ENCODE measurements around the gene NDUFS7.

The NDUFS7 gene

GRCh38 chr19:1383312-1384084 lies at the start of gene NDUFS7:
TSS of gene NDUFS7 (plus strand) at chr19:1383907. CDS start at chr19:1383927, 20 bp downstream.
- DNase-seq = peak; percentile 93

DNA sequence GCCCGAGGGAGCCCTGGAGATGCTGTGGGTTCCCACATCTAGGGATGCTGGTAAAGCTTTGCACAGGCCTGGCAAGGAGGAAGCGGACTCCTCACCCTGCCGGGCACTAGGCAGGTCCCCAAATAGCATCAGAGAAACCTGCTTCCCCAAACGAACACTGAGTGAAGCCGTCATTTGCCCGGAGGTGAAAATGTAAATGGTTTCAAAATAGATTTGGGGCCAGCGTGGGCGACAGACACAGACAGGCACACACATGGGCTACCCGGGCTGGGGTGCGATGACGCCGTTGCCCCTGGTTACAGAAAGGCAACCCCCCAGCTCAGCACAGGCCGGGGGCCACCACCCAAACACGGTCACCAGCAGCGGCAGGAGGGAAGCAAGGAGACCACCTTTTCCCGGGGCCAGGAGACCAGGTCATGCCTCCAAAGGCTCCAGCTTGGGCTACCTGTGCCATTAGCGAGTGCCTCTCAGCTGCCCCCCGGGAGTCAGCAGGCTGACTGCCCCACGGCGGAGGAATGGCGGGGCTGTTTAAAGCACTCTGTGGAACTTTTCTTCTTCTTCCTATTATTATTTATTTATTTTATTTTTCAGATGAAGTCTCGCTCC lies 47.5 kb upstream of the NDUFS7 start:
- no peak for DNase-seq

DNA sequence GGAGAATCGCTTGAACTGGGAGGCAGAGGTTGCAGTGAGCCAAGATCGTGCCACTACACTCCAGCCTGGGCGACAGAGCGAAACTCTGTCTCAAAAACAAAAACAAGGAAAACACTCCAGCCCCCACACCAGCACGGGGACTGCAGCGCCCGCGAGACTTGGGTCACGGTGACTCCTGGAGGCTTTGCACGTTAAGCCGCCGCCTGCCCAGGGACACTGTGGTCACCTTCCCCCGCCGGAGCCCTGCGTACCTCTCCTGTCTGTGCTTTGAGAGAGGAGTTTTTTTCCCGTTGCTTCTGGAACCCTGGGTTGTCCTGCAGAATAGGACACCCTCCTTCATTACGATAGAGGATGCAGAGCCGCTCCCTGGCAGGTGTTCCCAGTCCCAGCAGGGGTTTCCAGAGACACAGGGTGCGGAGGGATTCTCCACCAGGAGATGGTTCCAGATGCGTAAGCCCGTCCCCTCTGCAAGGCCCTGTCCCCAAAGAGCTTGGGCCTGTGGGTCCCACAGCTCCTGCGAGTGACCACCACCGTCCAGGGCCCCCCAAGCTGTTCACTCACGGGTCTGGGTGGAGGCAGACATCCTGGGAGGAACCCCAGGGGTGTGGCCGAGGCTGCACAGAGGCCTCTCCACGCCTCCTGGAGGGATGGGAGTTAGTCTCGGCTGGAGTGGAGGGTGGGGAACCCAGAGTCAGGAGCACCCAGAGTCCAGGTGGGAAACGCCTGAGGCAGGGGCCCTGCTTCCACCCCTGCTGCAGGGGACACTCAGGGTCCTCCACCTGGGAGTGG lies 42.8 kb upstream of the NDUFS7 start:
- no peak for DNase-seq

DNA sequence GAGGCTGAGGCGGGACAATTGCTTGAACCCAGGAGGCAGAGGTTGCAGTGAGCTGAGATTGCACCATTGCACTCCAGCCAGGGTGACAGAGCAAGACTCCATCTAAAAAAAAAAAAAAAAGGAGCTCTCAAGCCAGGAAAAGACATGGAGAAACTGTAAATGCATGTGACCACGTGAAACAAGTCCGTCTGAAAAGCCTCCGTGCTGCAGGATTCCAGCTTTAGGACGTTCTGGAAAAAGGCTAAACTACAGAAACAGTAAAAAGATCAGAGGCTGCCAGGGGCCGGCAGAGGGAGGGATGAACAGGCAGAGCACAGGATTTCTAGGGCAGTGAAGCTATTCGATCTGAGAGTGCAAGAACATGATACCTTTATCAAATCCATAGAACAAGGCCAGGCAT lies 40.7 kb upstream of the NDUFS7 start:
- DNase-seq = no peak

GRCh38 chr19:1349211-1349610 lies 34.5 kb upstream of the NDUFS7 start:
- DNase-seq = no peak

GRCh38 chr19:1350867-1351266 lies 32.8 kb upstream of the NDUFS7 start:
- no peak for DNase-seq

DNA sequence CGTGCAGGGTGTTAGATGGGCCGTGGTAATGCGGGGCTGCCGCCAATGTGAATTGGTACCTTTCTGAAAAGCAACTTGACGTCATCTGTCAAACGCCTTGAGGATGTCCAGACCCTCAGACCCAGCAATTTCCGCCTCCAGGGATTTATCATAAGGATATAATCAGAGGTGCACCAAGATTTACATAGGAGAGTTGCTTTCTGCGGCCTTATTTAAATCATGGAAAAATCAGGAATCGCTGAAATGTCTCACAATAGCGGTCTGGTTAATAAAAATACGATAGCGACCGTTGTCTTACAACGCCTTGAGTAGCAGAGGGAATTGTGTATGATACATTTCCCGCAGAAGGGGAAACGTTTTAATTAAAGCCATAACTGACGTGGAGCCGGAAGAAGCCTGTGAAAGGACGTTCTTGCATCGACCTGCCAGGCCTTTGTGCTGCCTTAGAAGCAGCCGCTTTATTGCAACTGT lies 32.3 kb upstream of the NDUFS7 start:
- no peak for DNase-seq

DNA sequence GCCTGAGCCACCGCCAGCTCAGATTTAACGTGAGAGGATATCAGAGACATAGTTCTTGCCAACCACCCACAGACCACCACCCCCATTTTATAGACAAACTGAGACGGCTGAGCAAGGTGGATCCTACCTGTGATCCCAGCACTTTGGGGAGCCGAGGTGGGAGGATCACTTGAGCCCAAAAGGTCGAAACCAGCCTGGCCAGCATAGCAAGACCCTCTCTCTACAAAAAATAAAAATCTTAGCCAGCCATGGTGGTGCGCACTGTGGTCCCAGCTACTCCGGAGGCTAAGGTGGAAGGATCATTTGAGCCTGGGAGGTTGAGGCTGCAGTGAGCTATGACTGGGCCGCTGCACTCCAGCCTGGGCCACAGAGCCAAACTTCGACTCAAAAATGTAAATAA lies 30.6 kb upstream of the NDUFS7 start:
- no peak for DNase-seq

GRCh38 chr19:1354970-1355567 lies 28.6 kb upstream of the NDUFS7 start:
- no peak for DNase-seq

DNA sequence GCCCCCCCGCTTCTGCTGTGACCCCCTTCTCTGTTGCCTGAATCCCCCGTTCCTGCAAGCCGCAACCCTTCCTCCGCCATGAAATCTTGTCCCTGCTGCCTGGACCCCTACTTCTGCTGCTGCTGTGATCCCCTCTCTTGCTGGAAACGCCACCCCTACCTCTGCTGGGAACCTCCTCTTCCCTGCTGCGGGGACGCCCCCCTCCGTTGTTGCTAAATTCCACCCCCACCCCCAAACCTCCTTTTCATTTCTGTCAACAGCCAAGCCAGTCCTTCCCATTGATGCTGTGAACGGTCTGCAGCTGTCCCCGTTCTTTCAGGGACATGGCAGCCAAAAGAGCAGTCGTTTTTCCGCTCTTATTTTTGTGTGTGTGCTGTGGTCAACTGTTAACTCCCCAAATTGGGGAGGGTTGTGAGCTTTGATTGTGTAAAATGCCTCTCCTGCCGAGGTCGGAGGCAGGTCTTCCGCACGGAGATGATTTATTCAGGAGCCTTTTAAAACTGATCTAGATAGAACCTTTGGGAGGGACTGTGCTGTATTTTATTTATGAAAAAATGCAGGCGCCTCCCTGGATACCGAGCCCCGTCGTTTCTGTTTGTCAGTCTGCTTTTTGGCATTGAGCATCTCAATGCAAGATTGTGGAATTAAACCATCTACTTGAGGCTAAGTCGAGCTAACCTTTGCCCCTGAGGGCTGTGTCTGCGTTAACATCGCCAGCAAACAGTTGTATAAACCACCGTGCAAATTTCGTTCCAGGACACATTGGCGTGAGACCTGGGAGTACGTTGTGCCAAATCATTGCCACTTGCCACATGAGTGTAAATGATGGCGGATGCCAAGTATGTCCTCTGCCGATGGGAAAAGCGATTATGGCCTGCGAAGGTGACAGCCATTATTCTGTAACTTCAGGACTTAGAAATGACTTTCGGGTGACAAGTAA lies 27.9 kb upstream of the NDUFS7 start:
- no peak for DNase-seq

DNA sequence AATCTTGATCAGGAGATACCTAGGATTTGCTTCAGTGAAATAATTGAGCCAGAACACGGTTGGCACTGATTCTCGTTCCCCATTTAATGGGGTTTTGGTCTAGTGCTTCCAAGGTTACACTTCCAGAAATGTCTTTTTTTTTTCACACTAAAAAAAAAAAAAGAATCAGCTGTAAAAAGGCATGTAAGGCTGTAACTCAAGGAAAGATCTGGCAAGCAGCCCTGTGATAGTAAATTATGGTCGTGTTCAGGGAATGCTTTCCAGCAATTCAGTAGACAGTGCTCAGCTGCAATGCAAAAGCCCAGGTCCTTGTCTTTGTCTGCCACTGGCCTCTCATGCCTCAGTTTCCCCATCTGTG lies 27.2 kb upstream of the NDUFS7 start:
- DNase-seq = no peak

GRCh38 chr19:1357531-1358109 lies 26.1 kb upstream of the NDUFS7 start:
- no peak for DNase-seq

GRCh38 chr19:1360126-1360817 lies 23.4 kb upstream of the NDUFS7 start:
- no peak for DNase-seq

DNA sequence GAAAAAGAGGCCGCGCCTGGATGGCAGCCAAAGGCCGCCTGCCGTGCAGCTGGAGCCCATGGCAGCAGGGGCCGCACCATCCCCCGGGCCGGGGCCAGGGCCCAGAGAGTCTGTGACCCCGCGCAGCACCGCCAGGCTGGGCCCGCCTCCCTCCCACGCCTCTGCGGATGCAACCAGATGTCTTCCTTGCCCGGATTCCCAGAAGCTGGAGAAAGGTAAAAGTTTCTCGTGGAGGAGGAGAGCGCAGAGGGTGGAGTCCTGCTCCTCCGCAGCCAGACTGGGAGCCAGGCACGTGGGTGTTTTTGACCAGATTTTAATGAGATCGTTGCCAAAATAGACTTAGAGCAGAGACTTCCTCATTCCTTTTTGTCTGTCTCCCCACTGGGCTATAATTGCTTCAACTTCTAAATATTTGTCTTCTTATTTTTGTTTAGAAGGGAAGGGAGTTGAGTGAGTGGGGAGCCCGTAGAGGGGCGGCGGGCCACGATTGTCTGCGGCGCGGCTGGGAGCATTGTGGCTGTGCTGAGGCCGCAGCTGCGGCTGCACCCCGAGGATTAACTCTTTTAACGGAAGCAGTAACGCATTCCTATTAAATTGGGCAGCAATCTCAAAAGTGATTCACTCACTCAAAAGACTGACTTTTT lies 22.8 kb upstream of the NDUFS7 start:
- DNase-seq = no peak

DNA sequence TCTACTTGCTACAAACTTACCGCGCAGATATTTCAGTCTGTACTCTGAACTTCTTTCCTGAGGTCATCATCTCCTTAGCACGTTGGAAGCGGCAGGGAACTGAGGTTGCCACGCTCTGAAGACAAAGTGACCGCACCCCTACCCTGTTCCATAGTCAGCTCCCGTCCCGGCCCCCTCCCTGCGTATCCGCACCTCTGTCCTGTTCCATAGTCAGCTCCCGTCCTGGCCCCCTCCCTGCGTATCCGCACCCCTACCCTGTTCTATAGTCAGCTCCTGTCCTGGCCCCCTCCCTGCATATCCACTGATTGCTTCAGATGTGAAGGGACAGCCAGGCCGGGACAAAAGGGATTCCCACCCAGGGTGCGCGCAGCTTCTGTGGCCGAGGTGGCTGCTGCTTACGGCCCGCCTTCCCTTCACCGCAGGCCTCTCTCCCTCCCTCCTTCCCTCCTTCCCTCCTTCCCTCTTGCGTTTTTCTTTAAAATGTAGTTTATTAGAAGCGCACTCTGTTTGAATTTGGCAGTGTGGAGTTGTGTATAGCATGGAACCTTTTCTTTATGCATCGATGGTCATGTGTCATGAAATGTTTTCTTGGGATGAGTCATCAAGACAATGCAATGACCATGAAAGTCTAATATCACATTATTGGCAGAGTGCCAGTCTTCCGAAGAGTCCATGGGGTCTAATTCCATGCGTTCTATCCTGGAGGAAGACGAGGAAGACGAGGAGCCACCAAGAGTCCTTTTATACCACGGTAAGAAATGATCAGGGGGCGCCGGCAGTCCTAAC lies 21.9 kb upstream of the NDUFS7 start:
- DNase-seq = no peak

DNA sequence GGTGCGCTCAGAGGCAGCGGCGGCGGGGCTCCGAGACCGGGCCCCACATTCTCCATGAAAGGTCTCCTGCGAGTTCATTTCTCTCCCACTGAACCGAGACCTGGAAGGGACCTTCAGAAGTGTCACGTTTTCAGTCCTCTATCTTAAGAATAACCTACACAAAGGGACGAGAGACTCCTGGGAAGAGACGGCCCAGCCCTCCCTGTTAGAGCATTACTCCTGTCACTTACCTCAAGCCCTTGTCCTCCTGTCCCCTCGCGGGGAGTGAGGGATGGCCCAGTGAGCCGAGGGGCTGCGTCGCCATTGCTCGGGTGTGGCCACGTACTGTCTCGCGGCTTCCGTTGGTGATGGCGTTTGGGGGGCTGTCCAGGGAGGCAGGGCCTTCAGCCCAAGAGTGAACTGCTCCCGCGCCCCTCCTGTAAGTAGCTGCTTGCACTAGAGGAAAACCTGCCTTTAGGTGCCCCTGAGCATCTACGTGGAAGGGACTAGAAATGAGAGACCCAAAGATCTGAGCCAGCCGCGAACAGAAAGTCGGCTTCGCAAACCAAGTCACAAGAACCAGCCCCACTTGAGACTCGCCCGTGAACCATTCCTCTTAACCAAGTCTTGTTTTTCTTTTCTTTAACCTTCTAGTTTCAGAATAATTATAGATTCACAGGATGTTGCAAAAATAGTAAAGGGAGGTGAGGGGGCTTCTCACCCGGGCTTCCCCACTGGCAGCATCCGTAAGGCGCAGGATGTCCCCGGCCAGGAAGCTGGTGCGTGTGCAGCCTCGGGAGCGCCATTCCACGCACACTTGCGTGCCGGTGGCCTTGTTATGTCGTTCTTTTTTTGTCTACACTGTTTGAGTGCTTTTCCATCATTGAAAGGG lies 21.1 kb upstream of the NDUFS7 start:
- DNase-seq = no peak

- no peak for DNase-seq
Observed at GRCh38 chr19:1363599-1363998, 20.1 kb upstream of the NDUFS7 start.

GRCh38 chr19:1364070-1364704 lies 19.5 kb upstream of the NDUFS7 start:
- no peak for DNase-seq

Measured in activated CD8-positive, alpha-beta memory T cell treated with anti-CD3 and anti-CD28 coated beads, Interleukin-2, amount 50 U/mL, for 4 hours (primary cell).